GM18507 (cell line): ENCODE measurements around the gene CPLX4.
A peak's percentile ranks its signal among the peaks of the same experiment; 100 is the strongest.
"Not testable (repeated sequence)": the region's sequence is repeated elsewhere in the genome, so short reads cannot be mapped to it uniquely, and the experiment has no call there.

Experiments used
- DNase-seq: peaks from one replicate; pipeline ENCODE4 v3.0.0; 2011; ENCODE audit warnings: low read depth; ENCODE audit not compliant: insufficient read length; ENCODE audit errors: extremely low spot score
- FAIRE-seq: peaks from 2 replicates; lab custom pipeline; 2011; peaks lifted over from hg19 to GRCh38; lab: Jason Lieb, UNC

CPLX4 gene

DNA sequence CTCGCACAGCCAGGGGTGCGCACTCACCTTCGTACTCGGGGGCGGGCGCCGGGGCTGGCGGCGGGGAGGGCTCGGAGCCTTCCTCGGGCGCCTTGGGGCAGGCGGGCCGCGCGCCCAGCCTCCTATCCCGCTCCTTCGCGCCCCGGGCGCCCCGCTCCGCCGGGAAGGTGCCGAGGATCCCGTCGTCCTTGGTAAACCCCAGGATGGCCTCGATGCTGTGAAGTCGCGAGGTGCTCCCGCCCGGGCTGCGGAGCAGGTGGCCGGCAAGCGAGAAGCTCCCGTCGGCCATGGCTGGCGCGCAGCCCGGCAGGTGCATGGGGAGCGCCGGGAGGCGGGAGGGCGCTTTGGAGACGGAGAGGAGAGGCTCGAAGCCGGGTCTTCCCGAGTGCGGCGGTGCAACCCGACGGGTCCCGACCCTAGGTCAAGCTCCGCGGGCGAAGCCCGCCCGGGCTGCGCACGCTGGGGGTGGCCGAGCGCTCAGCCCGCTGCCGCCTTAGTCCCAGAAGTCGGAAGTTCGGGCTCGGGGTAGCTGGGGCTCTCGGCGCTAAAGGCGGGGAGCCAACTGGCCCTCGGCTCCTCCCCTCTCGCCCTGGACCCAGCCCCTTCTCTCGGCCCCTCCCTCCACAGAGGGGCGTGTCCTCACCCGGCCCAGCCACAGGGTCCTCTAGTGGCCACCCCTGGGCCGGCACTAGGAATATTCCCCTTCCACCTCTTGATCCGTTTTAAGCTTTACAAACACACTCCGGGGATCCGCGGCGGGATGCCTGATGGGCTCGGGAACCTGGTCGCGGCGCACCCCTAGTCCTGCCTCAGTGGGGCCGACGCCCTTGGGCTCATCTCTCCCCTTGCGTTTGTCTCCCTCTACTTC is 45.3 kb downstream of the CPLX4 start, which contains the start of gene RAX:
Gene RAX (minus strand): TSS at position 564 of the 868 bp plus-strand sequence. CDS start 248 bp downstream, at position 316.
- DNase-seq = peak; percentile 30
- FAIRE-seq = no peak

DNA sequence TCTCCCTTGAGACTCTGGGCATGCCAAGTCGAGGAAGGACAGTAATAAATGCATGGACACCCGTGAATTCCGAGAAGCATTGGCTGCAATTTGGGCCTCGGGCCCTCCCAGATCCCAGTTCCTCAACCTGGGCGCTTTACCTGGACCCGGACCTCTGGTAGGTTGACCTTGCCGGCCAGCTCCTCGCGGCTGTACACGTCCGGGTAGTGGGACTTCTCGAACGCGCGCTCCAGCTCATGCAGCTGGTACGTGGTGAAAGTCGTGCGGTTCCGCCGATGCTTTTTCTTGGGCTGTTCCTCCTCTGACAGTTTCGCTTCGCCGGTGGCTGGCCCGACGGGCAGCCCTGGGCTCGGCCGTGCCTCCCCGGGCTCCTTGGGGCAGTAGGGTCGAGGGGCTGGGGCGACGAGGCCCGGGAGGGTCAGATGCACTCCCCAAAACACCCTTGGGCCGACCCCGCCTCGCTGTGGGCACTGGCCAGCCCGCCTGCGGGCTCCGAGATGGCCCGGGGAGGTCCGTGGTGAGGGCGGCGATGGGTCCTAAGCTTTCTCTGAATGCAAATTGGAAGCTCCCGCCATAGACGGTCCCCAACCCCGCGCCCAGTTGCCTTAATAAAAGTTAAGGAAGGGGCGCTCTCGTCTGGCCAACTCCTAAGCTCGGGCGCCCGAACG is 46.1 kb downstream of the CPLX4 start:
- DNase-seq (no peak), FAIRE-seq (no peak)

DNA sequence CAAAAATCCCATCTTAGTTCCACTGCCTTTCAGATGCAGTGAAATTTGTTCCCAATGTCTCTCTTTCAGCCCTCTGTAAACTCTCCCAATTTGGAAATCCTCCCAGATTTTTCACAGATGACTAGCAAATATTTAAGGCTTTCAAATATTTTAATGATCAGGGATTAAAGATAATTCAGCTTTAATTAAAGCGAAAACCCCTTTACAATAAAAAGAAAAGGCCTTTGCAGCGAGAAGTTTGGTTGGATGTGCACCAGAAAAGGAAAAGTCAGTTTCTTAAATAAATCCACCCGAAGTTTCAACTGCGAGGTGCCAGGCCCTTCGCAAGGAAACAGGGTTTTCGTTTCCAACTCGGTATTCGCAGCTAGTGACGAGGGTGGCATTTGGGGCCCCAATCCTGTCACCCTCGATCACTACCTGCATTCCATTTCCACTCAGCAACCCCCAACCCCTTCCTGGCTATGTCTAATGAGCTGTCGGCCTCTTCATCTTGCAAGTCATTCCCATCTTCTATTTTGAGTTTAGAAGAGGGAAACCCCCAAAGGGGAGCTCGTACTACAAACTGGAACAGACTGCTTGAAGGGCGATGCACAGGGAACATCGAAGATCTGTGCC is 46.7 kb downstream of the CPLX4 start:
- DNase-seq = no peak
- no peak for FAIRE-seq

DNA sequence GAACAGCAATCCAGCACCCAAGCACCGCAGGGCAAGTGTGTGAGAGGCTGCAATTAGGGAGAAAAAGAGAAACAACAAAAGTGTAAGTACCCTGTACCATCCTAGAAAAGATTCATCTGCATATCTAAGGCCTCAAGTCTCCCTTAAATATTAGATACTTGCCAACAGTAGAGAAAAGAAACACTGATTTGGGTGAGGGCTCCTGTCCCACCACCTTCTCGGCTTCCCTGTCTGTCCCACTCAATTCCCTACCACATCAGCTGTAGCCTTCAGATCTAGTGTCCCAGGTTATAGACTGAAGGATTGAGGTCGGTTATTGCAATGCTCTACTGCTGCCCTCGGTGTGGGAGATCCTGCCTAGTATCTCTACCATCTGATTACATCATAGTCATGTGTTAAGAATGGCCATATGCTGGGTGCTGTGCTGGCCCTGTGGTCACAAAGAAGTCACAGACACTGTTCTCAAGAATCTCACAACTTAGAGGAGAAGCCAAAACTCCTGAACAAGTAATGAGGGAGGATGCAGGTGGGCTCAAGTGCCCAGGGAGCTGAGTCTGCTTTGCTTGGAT is 47.7 kb downstream of the CPLX4 start:
- FAIRE-seq = no peak
- DNase-seq = no peak

DNA sequence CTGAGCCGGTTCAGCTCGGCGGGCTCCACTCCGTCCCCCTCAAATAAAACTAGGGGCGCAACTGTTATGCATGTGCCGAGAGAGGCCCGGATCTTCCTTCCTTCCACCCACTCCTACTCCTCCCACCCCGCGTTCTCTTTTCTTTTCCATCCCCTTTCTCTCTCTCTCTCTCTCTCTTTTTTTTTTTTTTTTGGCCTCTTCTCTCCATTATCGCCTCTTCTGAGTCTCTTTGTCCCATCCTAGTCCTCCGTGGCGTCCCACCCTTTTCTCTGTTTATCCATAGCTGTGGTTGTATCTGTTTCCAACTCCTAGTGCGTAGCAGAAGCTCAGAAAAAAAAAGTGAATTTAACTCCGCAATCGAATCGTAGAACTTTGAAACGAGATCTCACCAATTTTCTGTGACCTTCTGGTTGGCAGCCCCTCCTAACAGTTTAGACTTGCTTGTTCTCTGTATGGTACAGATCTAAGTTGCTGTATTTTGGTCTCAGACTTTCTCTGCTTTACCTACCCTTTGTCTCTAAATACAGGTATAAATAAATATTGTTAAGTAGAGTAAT is 48.8 kb downstream of the CPLX4 start:
- DNase-seq (no peak), FAIRE-seq (no peak)

DNA sequence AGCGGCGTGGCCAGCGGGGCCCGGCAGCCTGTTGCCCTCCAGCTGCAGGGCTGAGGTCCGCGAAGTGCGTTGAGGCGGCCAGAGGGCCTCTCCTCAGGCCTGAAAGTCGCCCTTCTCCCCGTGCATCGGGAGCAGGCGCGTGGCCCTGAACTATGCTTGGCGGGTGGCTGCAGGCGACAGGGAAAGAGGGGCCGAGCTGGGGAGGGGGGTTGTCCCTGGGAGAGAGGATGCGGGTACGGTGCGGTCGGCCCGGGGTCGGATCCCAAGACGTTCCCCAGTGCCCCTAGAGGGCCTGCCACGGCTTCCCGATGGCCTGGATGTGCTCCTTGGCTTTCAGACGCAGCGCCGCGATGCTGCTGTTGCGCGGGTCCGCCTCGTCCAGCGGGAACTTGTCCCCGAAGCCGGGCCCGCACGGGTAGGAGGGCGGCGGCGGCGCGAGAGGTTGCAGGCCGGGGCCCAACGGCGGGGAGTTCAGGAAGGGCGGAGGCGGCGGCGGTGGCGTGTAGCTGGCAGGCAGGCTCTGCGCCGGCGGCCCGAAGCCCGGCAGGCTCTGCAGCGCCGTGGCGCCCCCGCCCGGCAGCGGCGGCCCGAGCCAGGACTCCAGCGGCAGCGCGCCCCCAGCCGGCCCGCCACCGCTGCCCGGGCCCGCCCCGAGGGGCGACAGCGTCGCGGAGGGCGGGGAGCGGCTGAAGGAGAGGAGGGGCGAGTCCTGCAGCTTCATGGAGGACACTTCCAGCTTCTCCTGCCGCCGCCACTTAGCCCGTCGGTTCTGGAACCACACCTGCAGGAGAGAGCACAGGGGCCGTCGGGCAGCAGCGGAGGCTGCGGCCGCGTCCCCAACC is 49.5 kb downstream of the CPLX4 start:
- DNase-seq = no peak
- FAIRE-seq = no peak

DNA sequence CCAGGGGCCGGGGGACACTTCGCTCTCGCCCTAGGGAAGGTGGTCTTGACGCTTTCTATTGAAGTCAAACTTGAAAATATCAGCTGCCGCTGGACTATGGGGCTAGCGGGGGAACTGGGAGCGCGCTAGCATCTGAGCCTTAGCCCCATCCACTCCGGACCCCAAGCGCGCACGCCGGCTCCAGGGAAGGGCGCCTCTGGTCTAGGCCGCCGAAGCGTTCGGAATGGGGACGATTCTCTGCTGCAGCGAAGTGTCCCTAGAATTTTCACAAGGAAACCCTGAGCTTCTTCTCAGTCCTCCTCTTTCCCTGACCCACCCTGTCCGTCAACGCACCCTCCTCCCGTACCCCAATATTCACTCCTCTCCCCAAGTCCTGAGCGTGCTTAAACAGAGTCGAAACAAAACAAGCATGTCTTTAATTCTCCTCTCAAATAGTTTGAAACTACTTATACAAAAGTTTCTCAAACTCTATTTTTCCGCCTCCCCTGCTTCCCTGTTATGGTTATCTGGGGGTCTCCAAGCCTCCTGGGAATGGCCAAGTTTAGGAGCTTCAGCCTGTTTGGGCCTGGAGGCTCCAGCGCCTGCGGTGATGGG is 50.2 kb downstream of the CPLX4 start:
- FAIRE-seq (no peak), DNase-seq (no peak)

DNA sequence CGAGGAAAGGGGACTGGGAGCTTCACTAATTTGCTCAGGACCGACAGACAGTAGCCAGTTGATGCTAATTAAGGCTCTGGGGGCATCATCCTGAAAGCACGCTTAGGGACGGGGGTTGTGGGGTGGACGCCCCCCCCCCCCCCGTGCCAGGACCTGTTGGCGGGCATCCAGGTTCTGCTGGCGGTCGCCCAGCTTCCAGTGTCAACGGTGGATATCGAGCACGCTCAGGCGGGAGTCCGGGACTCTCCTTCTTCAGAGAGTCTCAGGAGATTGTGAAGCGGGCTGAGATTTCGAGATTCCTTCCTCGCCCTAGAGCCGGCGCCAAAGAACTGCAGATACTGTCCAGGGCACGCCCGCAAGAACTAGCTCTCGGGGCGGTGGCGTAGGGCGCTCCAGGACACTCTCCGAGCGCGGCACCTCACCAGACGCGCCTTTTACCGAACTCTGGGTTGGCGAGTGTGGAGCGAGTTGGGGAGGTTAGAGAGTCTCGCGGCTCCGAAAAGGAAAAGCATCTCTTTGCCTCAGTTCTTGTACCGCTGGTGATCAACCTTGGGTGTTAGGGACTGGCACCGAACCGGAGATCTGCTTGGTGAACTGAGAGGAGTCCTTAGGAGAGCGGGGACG is 50.8 kb downstream of the CPLX4 start:
- no peak for FAIRE-seq
- no peak for DNase-seq

DNA sequence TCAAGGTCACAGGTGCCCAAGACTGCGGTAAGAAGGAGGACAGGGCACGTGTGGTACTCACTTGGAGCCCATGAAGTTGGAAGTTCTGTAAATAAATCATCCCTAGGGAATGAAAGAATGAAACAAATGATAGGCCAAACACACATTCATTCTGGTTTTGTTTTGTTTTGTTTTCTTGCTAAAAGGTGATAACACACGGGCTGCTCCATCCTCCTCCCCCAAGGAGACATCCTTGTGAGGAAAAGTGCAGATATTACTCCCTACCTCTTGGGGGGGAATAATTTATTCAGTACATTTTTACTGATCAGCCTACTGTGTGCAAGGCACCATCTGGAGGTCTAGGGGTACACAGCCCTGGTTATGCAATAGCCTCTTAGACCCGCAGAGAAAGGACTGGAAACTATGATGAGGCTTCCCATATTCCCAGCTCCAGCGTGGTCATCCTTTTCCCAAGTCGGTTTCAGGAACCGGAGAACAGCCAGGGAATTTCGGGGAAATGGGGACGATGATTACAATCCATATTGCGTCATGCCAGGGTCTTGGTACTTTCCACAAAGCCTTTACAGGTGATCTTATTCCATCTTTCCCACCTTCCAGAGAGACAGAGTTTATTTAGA is 51.5 kb downstream of the CPLX4 start:
- DNase-seq = no peak
- FAIRE-seq = no peak

DNA sequence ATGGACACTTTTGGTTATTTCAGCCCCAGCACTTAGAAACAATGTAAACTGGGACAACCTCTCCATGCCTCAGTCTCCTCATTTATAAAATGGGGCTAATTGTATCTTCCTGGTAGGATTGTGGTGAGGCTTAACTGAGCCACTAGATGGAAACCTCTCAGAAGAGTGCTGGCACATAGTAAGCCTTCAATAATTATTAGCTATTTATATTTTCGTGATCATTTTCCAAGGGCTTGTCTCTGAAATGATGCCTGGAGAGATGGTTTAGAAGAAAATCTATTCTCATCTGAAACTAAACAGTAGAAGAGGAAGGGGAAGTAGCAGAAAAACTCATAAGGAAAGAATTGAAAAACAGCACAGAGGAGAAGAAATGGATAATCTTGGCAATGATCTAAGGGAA is 52.0 kb downstream of the CPLX4 start:
- FAIRE-seq = no peak
- DNase-seq = no peak

DNA sequence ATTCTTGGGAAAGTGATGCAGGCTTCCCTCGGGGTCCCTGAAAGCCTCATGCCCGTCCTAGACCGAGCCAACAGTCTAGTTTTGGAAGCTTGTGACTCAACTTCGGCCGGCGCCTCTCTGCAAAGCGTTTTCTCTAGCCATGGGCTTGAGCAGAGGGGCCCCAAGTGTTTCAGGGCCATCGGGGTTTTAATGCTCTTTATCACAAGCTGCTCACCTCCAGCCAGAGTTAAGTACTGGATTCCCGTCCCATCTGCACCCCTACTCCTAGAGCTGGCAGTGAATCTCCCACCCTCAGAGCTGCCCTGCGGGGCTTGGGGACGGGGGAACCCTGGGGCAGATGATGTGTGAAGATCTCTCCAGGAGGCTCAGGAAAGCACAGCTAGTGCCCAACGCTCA is 52.5 kb downstream of the CPLX4 start:
- no peak for FAIRE-seq

DNA sequence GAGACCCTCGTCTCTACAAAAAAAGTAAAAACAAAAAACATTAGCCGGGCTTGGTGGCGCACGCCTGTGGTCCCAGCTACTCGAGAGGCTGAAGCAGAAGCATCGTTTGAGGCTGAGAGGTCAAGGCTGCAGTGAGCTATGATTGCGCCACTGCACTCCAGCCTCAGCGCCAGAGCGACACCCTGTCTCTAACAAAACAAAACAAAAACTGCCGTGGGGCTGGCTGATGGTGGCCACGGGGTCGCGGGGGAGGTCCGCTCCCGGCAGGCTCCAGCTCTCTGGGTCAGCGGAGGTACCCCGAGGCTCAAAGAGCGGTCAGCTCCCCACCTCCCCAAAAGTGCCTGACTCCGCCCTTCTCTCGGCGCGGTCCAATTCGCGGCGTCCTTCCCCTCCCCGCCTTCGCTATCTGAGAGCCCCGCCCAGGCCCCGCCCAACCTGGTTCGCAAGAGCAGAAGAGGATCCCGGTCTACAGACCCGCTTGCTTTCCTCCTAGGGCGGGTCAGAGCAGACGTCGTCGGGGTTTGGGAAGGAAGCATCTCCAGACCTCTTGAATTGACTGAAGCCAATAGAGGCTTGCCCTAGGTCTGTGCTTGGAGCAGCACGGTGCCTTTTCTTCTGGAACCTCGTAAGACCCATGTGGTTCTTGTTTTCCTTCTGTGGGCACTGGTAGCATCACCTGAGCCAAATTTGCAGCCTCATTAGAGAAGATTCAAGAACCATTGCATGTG is 53.0 kb downstream of the CPLX4 start:
- DNase-seq (no peak), FAIRE-seq (no peak)

More for the DNA sequence above, 52.5 kb downstream of the CPLX4 start:
- no peak for DNase-seq

DNA sequence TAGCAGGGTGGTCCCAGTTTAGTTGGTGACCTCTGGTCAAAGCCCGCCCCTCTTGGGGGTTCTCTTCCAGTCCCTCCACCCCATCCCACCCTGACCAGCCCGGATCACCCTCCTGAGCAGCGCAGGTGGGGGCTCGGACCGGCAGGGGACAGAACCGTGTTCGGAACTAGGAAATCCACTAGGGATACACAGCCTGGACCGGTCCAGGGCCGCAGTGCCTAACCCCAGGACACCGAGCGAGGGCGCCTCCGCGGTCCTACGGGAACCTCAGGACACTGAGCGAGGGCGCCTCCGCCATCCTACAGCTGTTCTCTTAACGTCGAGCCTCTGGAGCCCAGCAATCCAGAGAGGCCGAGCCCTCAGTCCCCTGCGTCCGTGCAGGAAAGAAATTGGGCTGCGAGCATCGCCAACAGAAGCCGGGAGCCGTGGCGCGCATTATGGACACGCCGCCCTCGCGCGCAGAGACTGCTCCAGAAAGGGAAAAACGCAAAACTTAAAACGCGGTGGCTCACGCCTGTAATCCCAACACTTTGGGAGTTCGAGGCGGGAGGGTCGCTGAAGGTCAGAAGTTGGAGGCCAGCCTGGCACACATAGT is 53.7 kb downstream of the CPLX4 start:
- FAIRE-seq (no peak), DNase-seq (no peak)

DNA sequence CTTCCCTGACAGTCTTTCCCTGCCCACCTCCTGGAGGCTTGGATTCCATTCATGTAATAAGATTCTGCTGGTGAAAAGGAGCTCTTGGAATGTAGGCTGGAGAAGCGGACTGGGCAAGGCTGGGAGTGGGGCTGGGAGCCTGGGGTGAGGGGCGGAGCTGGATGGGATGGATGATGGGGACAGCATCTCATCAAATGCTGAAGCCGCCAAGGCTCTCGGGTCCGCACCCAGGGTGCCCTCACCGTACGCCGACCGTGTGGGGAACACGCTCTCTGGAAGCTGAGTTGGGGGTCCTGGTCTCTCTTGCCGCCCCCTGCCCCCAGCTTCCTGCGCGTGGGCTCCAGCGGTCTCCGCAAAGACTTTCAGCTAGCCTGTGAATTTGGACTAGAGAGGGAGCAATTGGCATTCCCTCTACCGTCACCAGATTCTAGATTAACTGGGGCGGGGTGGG is 54.3 kb downstream of the CPLX4 start:
- no peak for DNase-seq
- FAIRE-seq = no peak

DNA sequence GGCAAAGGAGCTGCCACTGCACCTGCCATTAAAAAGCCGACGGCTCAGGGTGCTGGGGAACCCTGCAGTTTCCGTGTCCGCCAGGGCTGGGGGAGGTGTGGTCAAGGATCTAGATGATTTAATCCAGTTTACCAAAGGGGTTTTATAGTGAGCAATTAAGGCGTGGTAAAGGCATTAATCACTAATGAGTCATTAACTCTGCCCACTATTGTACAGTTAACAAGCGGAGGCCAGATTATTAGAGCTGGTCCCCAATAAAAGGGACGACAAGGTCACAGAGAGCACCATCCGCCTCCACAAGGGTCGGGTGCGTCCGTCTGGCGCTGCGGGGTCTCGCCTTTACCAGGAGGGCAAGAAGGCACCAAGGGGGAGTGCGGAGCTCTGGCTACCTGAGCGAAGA is 54.8 kb downstream of the CPLX4 start:
- FAIRE-seq = no peak
- DNase-seq = no peak

DNA sequence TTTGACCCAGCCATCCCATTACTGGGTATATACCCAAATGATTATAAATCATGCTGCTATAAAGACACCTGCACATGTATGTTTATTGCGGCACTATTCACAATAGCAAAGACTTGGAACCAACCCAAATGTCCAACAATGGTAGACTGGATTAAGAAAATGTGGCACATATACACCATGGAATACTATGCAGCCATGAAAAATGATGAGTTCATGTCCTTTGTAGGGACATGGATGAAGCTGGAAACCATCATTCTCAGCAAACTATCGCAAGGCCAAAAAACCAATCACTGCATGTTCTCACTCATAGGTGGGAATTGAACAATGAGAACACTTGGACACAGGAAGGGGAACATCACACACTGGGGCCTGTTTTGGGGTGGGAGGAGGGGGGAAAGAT is 56.2 kb downstream of the CPLX4 start:
- FAIRE-seq, DNase-seq: not testable (repeated sequence)

DNA sequence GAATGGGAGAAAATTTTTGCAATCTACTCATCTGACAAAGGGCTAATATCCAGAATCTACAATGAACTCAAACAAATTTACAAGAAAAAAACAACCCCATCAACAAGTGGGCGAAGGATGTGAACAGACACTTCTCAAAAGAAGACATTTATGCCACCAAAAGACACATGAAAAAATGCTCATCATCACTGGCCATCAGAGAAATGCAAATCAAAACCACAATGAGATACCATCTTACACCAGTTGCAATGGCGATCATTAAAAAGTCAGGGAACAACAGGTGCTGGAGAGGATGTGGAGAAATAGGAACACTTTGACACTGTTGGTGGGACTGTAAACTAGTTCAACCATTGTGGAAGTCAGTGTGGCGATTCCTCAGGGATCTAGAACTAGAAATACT is 56.6 kb downstream of the CPLX4 start:
- FAIRE-seq, DNase-seq: not testable (repeated sequence)
